Parathyroid adenoma (tissue), 2 donors: Measurements from ENCODE around the gene SHC1.

Source experiments
- H2AFZ ChIP-seq: fragments of 300-600 bp; sonication (generic); one replicate; pipeline ENCODE4 v1.7.0; 2017; ENCODE audit warnings: antibody characterized with exemption, mild to moderate bottlenecking
- H3K27ac ChIP-seq: fragments of 300-600 bp; sonication (generic); one replicate; pipeline ENCODE4 v1.7.0; 2017
- H3K27me3 ChIP-seq: fragments of 300-600 bp; sonication (generic); one replicate; pipeline ENCODE4 v1.7.0; 2017; ENCODE audit warnings: low read length; ENCODE audit not compliant: control insufficient read depth, insufficient read depth
- H3K36me3 ChIP-seq: fragments of 300-600 bp; sonication (generic); one replicate; pipeline ENCODE4 v1.7.0; 2017; ENCODE audit warnings: low read length; ENCODE audit not compliant: control insufficient read depth, insufficient read depth
- H3K4me1 ChIP-seq: fragments of 300-600 bp; sonication (generic); one replicate; pipeline ENCODE4 v1.7.0; 2017; ENCODE audit warnings: control low read depth
- H3K4me2 ChIP-seq: fragments of 300-600 bp; sonication (generic); one replicate; pipeline ENCODE4 v1.7.0; 2017; ENCODE audit warnings: low read length
- H3K4me3 ChIP-seq: fragments of 300-600 bp; sonication (generic); one replicate; pipeline ENCODE4 v1.7.0; 2017; ENCODE audit warnings: low read depth, low read length
- H3K79me2 ChIP-seq: fragments of 300-600 bp; sonication (generic); one replicate; pipeline ENCODE4 v1.7.0; 2017; ENCODE audit warnings: control low read depth
- H3K9ac ChIP-seq: fragments of 300-600 bp; sonication (generic); one replicate; pipeline ENCODE4 v1.7.0; 2017; ENCODE audit warnings: mild to moderate bottlenecking
- H3K9me3 ChIP-seq: fragments of 300-600 bp; sonication (generic); one replicate; pipeline ENCODE4 v1.7.0; 2017; ENCODE audit warnings: low read length; ENCODE audit not compliant: control insufficient read depth
- TF ChIP-seq, protein P1 (sequence below): fragments of 300-600 bp; sonication (generic); IDR thresholded peaks from one replicate; pipeline ENCODE4 v1.7.0; 2017; ENCODE audit warnings: antibody characterized with exemption, mild to moderate bottlenecking
- donor health status: primary hyperparathyroidism.

The SHC1 gene

DNA sequence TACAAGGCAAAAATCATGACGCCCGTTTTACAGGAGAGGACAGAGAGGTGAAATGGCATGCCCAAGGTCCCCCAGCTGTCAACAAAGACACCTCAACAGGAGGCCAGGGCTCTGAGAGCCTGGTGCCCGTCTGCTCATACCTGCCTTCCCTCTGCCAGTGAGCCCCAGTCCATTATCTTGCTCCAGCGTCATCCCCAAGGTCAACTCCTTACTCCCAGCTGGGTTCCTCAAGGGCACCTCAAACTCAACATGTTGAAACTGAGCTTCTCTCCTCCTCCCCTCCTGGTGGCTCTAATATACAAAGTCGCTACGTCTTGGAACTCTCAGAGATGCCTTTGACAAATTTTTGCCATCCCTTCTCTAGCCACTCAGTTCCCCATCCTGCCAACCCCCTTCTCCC lies 17.9 kb downstream of the SHC1 start:
- no peaks in the 10 kb centered on the region for H3K36me3 ChIP-seq
- H3K9ac ChIP-seq, result no peak overlapping the region
- no peaks in the 10 kb centered on the region for H3K27me3 ChIP-seq
- TF ChIP-seq, protein P1, sequence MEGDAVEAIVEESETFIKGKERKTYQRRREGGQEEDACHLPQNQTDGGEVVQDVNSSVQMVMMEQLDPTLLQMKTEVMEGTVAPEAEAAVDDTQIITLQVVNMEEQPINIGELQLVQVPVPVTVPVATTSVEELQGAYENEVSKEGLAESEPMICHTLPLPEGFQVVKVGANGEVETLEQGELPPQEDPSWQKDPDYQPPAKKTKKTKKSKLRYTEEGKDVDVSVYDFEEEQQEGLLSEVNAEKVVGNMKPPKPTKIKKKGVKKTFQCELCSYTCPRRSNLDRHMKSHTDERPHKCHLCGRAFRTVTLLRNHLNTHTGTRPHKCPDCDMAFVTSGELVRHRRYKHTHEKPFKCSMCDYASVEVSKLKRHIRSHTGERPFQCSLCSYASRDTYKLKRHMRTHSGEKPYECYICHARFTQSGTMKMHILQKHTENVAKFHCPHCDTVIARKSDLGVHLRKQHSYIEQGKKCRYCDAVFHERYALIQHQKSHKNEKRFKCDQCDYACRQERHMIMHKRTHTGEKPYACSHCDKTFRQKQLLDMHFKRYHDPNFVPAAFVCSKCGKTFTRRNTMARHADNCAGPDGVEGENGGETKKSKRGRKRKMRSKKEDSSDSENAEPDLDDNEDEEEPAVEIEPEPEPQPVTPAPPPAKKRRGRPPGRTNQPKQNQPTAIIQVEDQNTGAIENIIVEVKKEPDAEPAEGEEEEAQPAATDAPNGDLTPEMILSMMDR, result no peak
- H3K4me2 ChIP-seq, result no peak overlapping the region
- no peak overlapping the region for H3K27ac ChIP-seq
- H3K9me3 ChIP-seq, result no peaks in the 10 kb centered on the region
- H3K4me1 ChIP-seq, result peaks cover 5% of the 10 kb centered on the region
- no peak overlapping the region for H2AFZ ChIP-seq
- H3K79me2 ChIP-seq, result no peaks in the 10 kb centered on the region
- H3K4me3 ChIP-seq, result no peak overlapping the region

DNA sequence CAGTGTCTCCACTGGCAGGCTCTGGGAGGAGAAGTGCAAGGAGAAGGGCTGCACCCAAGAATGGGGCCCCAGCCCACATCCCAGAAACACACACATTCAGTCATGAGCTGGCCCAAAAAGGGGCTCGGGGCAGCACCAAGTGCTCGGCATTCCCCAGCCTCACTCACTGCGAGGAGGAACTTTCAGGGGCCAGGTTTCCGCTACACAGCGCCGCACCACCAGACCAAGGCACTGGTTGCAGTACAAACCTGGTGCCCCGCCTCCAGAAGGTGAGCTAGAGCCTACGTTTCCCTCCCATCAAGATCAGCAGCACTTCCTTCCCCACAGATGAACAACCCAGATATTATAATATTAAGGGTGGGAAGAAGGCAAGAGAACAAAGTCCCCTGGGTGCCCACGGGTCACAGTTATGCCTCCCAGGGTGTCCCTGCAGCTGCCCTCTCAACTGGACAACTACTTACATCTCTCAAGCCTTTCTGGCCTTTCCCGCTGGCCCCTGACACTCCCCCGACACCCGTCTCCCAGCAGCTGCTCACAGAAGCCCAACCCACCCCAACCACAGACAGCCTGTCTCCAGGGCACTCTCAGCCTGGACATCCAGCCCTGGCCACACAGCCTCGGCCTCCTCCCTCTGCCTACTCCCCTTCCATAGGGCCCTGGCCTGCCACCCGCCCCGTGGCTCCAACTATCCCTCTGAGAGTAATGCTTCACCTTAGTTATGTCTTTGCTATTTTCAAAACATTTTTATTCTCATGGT lies 18.5 kb downstream of the SHC1 start:
- no peak overlapping the region for H3K4me3 ChIP-seq
- H3K79me2 ChIP-seq, result no peaks in the 10 kb centered on the region
- H3K4me1 ChIP-seq, result peaks cover 5% of the 10 kb centered on the region
- H3K4me2 ChIP-seq, result no peak overlapping the region
- H2AFZ ChIP-seq, result no peak overlapping the region
- TF ChIP-seq, protein P1, result no peak
- H3K36me3 ChIP-seq, result no peaks in the 10 kb centered on the region
- no peak overlapping the region for H3K9ac ChIP-seq
- H3K27ac ChIP-seq, result no peak overlapping the region
- no peaks in the 10 kb centered on the region for H3K9me3 ChIP-seq
- H3K27me3 ChIP-seq, result no peaks in the 10 kb centered on the region

DNA sequence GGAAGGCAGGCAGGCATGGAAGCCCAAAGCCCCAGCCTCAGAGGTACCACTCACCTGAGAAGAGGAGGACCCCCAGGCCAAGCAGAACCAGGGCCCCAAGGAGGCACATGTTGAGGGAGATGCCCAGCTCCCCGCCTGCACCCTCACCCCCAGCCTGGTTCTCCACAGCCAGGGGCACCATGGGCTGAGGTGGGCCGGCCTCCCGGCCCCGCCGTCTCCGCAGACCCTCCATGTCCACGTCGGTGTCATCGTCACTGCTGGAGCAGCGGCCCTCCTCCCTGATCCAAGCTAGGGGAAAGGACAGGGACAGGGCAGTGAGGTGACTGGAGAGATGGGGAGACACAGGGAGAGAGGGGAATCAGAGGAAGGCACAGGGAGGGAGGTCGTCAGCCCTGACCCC lies 22.5 kb downstream of the SHC1 start:
- Histone ChIP-seq H3K4me2 (no peak overlapping the region), H3K4me1 (peaks cover 8% of the 10 kb centered on the region), H2AFZ (no peak overlapping the region), H3K4me3 (no peak overlapping the region), H3K79me2 (no peaks in the 10 kb centered on the region), H3K27ac (no peak overlapping the region), H3K27me3 (no peaks in the 10 kb centered on the region), H3K9ac (no peak overlapping the region), H3K9me3 (no peaks in the 10 kb centered on the region), H3K36me3 (no peaks in the 10 kb centered on the region)
- TF ChIP-seq, protein P1, result no peak

DNA sequence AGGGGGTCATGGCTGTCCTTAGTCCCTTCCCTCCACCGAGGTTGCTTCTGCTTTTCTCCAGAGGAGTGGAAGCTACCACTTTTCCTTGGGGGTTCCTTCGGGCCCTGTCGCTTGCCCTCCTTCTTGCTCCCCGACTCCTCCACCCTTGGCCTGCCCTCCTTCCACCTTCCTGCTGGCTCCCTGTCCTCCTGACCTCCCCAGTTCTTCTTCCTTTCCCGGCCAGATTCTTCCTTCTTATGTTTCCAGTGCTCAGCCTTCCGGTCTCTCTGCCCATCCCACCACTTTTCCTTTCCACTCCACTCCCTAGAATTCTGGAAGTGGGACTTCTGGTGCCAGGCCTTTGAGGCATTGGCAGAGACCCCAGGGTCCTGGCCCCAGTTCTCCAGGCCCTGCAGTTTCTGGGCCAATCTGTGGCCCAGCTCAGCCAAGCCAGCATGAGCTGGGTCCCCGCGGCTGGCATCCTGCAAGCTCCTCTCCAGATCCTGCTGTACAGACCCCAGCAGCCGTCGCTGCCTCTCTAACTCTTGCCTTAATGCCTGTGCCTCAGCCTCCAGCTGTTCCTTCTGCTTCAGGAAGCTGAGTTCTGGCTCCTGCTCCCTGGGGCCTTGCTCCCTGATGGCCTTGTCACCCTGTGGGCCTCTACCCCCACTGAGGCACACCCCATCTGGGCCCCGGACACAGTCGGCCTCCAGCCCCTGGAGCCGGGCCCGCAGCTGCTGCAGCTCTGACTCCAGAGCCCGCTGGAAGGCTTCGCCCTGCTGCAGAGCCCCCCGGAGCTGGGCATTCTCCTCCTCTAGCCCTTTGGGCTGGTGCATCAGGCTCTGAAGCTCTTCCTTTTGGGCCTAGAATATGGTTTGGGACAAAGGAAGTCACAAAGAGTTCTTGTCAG lies 24.3 kb downstream of the SHC1 start:
- H3K27ac ChIP-seq, result no peak overlapping the region
- no peak overlapping the region for H3K4me2 ChIP-seq
- H3K9me3 ChIP-seq, result no peaks in the 10 kb centered on the region
- H3K9ac ChIP-seq, result no peak overlapping the region
- no peaks in the 10 kb centered on the region for H3K79me2 ChIP-seq
- no peaks in the 10 kb centered on the region for H3K27me3 ChIP-seq
- no peak overlapping the region for H3K4me3 ChIP-seq
- TF ChIP-seq, protein P1, result no peak
- H3K36me3 ChIP-seq, result no peaks in the 10 kb centered on the region
- H3K4me1 ChIP-seq, result peaks cover 19% of the 10 kb centered on the region
- no peak overlapping the region for H2AFZ ChIP-seq
